Pancreas (tissue), 10 donors: ENCODE measurements around the gene NSMCE3. TPM values are rescaled to one million over a fixed set of nuclear protein-coding genes. Genes with fewer than 3 reads are reported as not detected.
"Not testable (repeated sequence)": the region's sequence is repeated elsewhere in the genome, so short reads cannot be mapped to it uniquely, and the experiment has no call there.

Experiments
- ATAC-seq, 4 donors: fragments of 200-7000 bp; cut with Tn5 transposase; one replicate each; pipeline versions ENCODE4 v1.8.0 to v1.9.1; 2020; ENCODE audit warnings: mild to moderate bottlenecking in 4 of 4, moderate library complexity in 4 of 4
- DNase-seq, 6 donors: peaks; one replicate each; pipeline ENCODE4 v3.0.0-alpha.2; 2020
- FAIRE-seq: peaks from 2 replicates; lab custom pipeline; 2012; peaks lifted over from hg19 to GRCh38; lab: Jason Lieb, UNC
- H3K27ac ChIP-seq, 4 donors: fragments of 200-600 bp; sonication (generic); 1 replicate in 3 of 4; 2 replicates in 1 of 4; pipeline versions ENCODE4 v1.5.0 to v1.8.0; 2020
- H3K27me3 ChIP-seq, 4 donors: fragments of 200-600 bp; one replicate each; pipeline ENCODE4 v1.8.0; 2021
- H3K36me3 ChIP-seq, 3 donors: fragments of 200-600 bp; sonication (generic) in 1 of 3; one replicate each; pipeline versions ENCODE4 v1.5.0 to v1.8.0; 2020 to 2021
- H3K4me1 ChIP-seq, 3 donors: fragments of 200-600 bp; one replicate each; pipeline ENCODE4 v1.8.0; 2021
- H3K4me3 ChIP-seq, 4 donors: fragments of 200-600 bp; sonication (generic) in 2 of 4; one replicate each; pipeline versions ENCODE4 v1.5.0 to v1.8.0; 2020 to 2021
- H3K9me3 ChIP-seq, 4 donors: fragments of 200-600 bp; one replicate each; pipeline ENCODE4 v1.8.0; 2021
- WGBS, 2 donors: extraction: QIAGEN DNeasy Blood & Tissue Kit; methylation state at CpG; one replicate each; pipeline ENCODE4 v1.1.7; 2013; 5-methylcytosine and 5-hydroxymethylcytosine counted together
- intact Hi-C, 3 donors: fragments of 100-400 bp; cut with DNase I; formaldehyde crosslinking; loops; one replicate each; pipeline versions ENCODE4 v1.11.1 to v1.14.2; 2022
- polyA plus RNA-seq, 2 donors: library from polyadenylated mRNA; stranded (reverse); fragments of 200-250 nt; gene quantifications; one replicate each; pipeline ENCODE4 v1.2.3, GENCODE V29; 2013
- total RNA-seq, 6 donors: library from RNA; stranded (reverse); fragmentation: NEBNext Ultra II Directional in 4 of 6; extraction: Animal tissue kit (Norgen Biotek cat#: 25700) in 4 of 6; gene quantifications; one replicate each; pipeline versions ENCODE4 v1.2.1 to v1.2.4, GENCODE V29; 2021 to 2023
- TF ChIP-seq, protein P1 (sequence below), 4 donors: fragments of 200-600 bp; sonication (generic) in 3 of 4; IDR thresholded peaks; one replicate each; pipeline versions ENCODE4 v1.5.0 to v1.8.0; 2021; ENCODE audit warnings: antibody characterized with exemption in 4 of 4
- donor health status: healthy with polysubstance abuse.
- donor health status: DM: no; HTN: no; CAD: no; lungs with moderate emphysema.
- donor health status: DM: no; HTN: no; CAD: no.
- donor health status: control.
- donor health status: control.
- donor health status: Bipolar disorder and iron deficiency.
- donor health status: DM: yes; HTN: yes; CAD: no.
- donor health status: DM: no; HTN: no; CAD: no.
- donor health status: DM: no; HTN: no; CAD: no.
- donor health status: DM: yes; HTN: yes; CAD: no.

The NSMCE3 gene
- total and polyA plus RNA-seq, 8 donors, result 1.5 to 5.2 (median 2.2) TPM

DNA sequence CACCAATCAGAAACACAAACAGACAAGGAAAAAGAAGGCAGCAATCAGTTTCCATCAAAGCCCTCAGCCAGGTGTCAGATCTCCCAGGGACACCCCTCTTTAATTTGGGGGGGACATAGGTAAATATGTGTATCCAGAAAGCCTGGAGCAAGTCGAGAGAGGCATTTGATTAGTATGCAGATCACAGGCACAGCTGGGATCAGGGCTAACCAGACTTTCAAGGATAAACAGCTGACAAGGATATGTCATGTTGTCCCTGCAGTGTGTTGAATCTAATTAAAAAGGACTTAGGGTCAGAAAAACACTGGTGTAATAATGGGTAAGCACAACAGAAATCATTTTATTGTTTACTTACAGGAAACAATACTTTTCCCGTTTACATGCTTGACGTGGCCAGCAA, 30.2 kb downstream of the NSMCE3 start:
- H3K27me3 ChIP-seq, result no peaks in the 10 kb centered on the region
- ATAC-seq (no peak), DNase-seq (no peak), FAIRE-seq (no peak)
- TF ChIP-seq, protein P1, sequence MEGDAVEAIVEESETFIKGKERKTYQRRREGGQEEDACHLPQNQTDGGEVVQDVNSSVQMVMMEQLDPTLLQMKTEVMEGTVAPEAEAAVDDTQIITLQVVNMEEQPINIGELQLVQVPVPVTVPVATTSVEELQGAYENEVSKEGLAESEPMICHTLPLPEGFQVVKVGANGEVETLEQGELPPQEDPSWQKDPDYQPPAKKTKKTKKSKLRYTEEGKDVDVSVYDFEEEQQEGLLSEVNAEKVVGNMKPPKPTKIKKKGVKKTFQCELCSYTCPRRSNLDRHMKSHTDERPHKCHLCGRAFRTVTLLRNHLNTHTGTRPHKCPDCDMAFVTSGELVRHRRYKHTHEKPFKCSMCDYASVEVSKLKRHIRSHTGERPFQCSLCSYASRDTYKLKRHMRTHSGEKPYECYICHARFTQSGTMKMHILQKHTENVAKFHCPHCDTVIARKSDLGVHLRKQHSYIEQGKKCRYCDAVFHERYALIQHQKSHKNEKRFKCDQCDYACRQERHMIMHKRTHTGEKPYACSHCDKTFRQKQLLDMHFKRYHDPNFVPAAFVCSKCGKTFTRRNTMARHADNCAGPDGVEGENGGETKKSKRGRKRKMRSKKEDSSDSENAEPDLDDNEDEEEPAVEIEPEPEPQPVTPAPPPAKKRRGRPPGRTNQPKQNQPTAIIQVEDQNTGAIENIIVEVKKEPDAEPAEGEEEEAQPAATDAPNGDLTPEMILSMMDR (IDR thresholded peaks at IDR 0.05), result no peak
- no peak overlapping the region for H3K27ac ChIP-seq
- H3K9me3 ChIP-seq, result no peaks in the 10 kb centered on the region
- no peaks in the 10 kb centered on the region for H3K36me3 ChIP-seq
- no peak overlapping the region for H3K4me3 ChIP-seq
- 51 to 52% methylated on average over 3 of the region's 3 CpGs for WGBS, 2 donors
- intact Hi-C loops, result no loop called here
- no peaks in the 10 kb centered on the region for H3K4me1 ChIP-seq

DNA sequence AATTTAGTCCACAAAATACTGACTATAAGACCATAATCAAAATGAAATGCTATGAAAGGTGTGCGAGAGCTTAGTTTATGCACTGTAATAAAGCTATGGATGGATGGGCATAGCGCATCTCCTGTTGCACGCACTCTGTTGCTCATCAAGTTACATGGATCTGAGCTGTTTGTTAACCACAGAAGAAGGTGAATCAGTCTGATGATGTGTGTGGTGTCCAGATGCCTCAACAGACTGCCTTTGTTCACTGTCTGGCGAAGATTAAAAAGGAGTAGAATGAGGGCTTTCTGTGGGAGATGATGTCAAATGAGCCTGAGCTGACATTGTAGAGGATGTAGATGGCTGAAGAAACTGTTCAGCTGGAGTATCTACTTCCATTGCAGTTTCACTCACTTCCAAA, 36.1 kb downstream of the NSMCE3 start:
- TF ChIP-seq, protein P1 (IDR thresholded peaks at IDR 0.05), result no peak
- ATAC-seq (no peak), FAIRE-seq (no peak), DNase-seq (no peak)
- intact Hi-C loops, result no loop called here
- Histone ChIP-seq H3K36me3 (no peaks in the 10 kb centered on the region), H3K4me1 (no peaks in the 10 kb centered on the region), H3K27me3 (no peaks in the 10 kb centered on the region), H3K4me3 (no peak overlapping the region), H3K9me3 (no peaks in the 10 kb centered on the region), H3K27ac (no peak overlapping the region)
- 98% methylated on average over 4 of the region's 4 CpGs for WGBS, 2 donors

DNA sequence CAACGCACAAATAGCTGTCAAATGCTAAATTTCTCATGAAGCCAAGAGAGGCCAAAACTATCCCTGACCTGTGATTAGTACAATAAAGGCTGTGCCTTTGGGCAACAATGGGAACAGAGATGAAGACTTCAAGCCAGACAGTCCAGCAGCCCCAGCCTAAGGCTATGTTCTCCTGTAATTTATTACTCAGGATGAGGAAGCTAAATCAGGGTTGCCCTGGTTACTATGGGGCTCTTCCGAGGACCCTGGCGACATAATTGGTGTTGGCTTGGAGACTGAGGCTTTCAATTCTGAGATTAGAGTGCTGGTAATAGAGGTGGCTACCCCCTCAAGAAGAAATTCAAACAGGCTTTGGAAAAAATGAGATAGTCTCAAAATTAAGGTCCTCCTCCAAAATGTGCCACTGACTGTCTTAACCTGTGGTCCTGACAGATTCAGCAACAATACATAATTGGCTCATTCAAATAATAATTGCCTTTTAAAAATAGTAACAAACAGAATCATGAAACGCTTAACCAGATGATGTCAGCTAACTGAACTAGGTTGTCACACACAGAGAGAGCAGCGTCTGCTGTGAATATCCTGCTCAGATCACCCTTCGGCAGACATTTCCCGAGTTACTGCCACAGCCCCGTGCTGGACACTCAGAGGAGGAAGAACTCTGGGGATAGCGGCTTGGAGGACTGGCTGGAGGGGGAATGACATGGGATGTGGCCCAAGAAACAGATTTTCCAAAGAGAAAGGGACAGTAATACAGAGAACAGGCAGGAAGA, 43.0 kb downstream of the NSMCE3 start:
- DNase-seq (no peak), FAIRE-seq (no peak), ATAC-seq (peak in 2 of 4 donors; percentile 71 to 83)
- Histone ChIP-seq H3K27ac (no peak overlapping the region), H3K4me3 (no peak overlapping the region), H3K27me3 (no peaks in the 10 kb centered on the region), H3K36me3 (no peaks in the 10 kb centered on the region), H3K9me3 (no peaks in the 10 kb centered on the region), H3K4me1 (no peaks in the 10 kb centered on the region)
- intact Hi-C loops, result no loop called here
- TF ChIP-seq, protein P1 (IDR thresholded peaks at IDR 0.05), result no peak
- WGBS, 2 donors, result 76 to 79% methylated on average over 9 of the region's 9 CpGs

DNA sequence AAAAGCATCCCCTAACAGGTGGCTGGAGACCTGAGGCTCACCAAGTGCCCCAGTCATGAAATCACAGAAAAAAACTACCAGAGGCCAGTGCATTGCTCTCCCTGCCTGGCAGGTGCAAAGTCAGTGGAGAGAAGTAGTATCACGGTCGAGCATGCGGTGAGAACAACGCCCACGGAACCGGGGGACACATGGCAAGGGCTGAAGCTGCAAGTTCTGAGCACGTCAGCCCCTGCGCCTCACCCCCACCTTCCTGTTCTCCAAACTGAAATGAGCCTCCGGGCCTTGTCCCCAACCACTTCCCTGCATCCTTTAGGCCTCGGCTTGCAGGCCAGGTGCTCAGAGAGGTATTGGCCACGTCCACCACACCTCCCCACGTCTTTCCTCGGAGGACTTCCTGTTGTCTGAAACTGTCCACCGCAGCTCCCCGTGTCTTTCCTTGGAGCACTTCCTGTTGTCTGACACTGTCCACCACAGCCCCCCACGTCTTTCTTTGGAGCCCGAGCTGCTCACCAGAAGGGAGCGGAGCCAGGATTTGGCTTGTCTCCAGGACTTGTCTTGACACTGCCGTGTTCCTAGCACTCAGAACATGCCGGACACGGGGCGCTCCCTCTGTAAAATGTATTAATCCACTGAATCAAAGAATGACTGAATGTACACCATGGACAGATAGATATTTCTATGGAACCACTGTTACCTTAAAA, 43.9 kb downstream of the NSMCE3 start:
- DNase-seq, result no peak
- ATAC-seq, result peak in 2 of 4 donors; percentile 18 to 25

DNA sequence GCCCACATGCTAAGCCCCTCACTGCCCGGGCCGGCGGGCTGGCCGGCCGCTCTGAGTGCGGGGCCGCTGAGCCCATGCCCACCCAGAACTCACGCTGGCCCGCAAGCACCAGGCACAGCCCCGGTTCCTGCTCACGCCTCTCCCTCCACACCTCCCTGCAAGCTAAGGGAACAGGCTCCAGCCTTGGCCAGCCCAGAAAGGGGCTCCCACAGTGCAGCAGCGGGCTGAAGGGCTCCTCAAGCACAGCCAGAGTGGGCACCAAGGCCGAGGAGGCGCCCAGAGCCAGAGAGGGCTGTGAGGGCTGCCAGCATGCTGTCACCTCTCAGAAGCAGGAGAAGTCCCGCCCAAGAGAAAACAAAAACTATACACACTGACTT, 44.6 kb downstream of the NSMCE3 start:
- H3K9me3 ChIP-seq, FAIRE-seq, intact Hi-C loops, H3K4me1 ChIP-seq, ATAC-seq, H3K27ac ChIP-seq, H3K27me3 ChIP-seq, H3K4me3 ChIP-seq, H3K36me3 ChIP-seq: not testable (repeated sequence)
- peak in 1 of 6 donors; percentile 51 for DNase-seq
- WGBS, 2 donors, result 91 to 98% methylated on average over 12 to 15 of the region's 15 CpGs

More for the DNA sequence above, 43.9 kb downstream of the NSMCE3 start:
- no peaks in the 10 kb centered on the region for H3K36me3 ChIP-seq
- H3K27ac ChIP-seq, result no peak overlapping the region
- WGBS, 2 donors, result 83 to 84% methylated on average over 22 of the region's 22 CpGs
- no peaks in the 10 kb centered on the region for H3K4me1 ChIP-seq
- no peaks in the 10 kb centered on the region for H3K27me3 ChIP-seq
- no peaks in the 10 kb centered on the region for H3K9me3 ChIP-seq
- no peak for FAIRE-seq
- intact Hi-C loops, result no loop called here
- TF ChIP-seq, protein P1 (IDR thresholded peaks at IDR 0.05), result no peak
- H3K4me3 ChIP-seq, result no peak overlapping the region

DNA sequence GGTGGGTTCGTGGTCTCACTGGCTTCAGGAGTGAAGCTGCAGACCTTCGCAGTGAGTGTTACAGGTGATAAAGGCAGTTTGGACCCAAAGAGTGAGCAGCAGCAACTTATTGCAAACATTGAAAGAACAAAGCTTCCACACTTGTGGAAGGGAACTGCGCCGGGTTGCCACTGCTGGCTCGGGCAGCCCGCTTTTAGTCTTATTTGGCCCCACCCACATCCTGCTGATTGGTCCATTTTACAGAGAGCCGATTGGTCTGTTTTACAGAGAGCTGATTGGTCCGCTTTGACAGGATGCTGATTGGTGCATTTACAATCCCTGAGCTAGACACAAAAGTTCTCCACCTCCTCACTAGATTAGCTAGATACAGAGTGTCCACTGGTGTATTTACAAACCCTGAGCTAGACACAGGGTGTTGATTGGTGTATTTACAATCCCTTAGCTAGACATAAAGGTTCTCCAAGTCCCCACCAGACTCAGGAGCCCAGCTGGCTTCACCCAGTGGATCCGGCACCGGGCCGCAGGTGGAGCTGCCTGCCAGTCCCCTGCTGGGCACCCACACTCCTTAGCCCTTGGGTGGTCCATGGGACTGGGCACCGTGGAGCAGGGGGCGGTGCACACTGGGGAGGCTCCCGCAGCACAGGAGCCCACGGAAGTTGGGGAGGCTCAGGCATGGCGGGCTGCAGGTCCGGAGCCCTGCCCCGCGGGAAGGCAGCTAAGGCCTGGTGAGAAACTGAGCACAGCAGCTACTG, 45.2 kb downstream of the NSMCE3 start:
- H3K27me3 ChIP-seq, intact Hi-C loops, H3K36me3 ChIP-seq, H3K9me3 ChIP-seq, H3K27ac ChIP-seq, H3K4me3 ChIP-seq, FAIRE-seq, ATAC-seq, DNase-seq, H3K4me1 ChIP-seq: not testable (repeated sequence)
- WGBS, 2 donors, result 93% methylated on average over 18 to 19 of the region's 19 CpGs
